GM12878 (cell line): ENCODE measurements around the gene IER5. TPM values are rescaled to one million over a fixed set of nuclear protein-coding genes. Genes with fewer than 3 reads are reported as not detected.

Experiments used
- BACH1 ChIP-seq: fragments of 450-650 bp; IDR thresholded peaks from 2 replicates; pipeline ENCODE4 v1.6.1; 2017; ENCODE audit warnings: mild to moderate bottlenecking, borderline replicate concordance
- BMI1 ChIP-seq: fragments of 450-650 bp; IDR thresholded peaks from 2 replicates; pipeline ENCODE4 v1.6.1; 2016; ENCODE audit warnings: mild to moderate bottlenecking, moderate library complexity, borderline replicate concordance
- EGR1 ChIP-seq, 2 experiments: IDR thresholded peaks; 1 replicate in 1 of 2; 2 replicates in 1 of 2; pipeline ENCODE4 v1.6.1; 2011 to 2012; ENCODE audit warnings: low read depth in 2 of 2, low read length in 2 of 2, borderline replicate concordance in 1 of 2, mild to moderate bottlenecking in 1 of 2, moderate library complexity in 1 of 2
- GATAD2B ChIP-seq: fragments of 450-650 bp; conservative IDR thresholded peaks from 2 replicates; pipeline ENCODE4 v1.6.1; 2017; ENCODE audit warnings: low read depth, mild to moderate bottlenecking, moderate library complexity
- IKZF1 ChIP-seq: fragments of 450-650 bp; conservative IDR thresholded peaks from 2 replicates; pipeline ENCODE4 v1.6.1; 2017; ENCODE audit warnings: antibody characterized with exemption, mild to moderate bottlenecking
- JUND ChIP-seq: IDR thresholded peaks from 2 replicates; pipeline ENCODE4 v1.6.1; 2012; ENCODE audit warnings: low read depth, mild to moderate bottlenecking, low read length, improper control_type of control experiment, moderate library complexity
- LARP7 ChIP-seq: fragments of 450-650 bp; IDR thresholded peaks from 2 replicates; pipeline ENCODE4 v1.6.1; 2017; ENCODE audit warnings: mild to moderate bottlenecking
- MAX ChIP-seq: IDR thresholded peaks from 2 replicates; pipeline ENCODE4 v1.6.1; 2012; ENCODE audit warnings: low read depth, low read length, improper control_type of control experiment
- MEF2A ChIP-seq: IDR thresholded peaks from 2 replicates; pipeline ENCODE4 v1.6.1; 2011; ENCODE audit warnings: low read depth, mild to moderate bottlenecking, low read length, moderate library complexity; ENCODE audit not compliant: insufficient read depth
- MLLT1 ChIP-seq: fragments of 450-650 bp; IDR thresholded peaks from 2 replicates; pipeline ENCODE4 v1.6.1; 2016; ENCODE audit warnings: mild to moderate bottlenecking
- NKRF ChIP-seq: fragments of 450-650 bp; conservative IDR thresholded peaks from 2 replicates; pipeline ENCODE4 v1.6.1; 2017; ENCODE audit warnings: mild to moderate bottlenecking, moderate library complexity
- NRF1 ChIP-seq: conservative IDR thresholded peaks from 2 replicates; pipeline ENCODE4 v1.6.1; 2011; ENCODE audit warnings: mild to moderate bottlenecking, low read depth, low read length, improper control_type of control experiment
- POLR2A ChIP-seq: IDR thresholded peaks from 2 replicates; pipeline ENCODE4 v1.6.1; 2011; ENCODE audit warnings: low read depth, mild to moderate bottlenecking, low read length
- TAF1 ChIP-seq: IDR thresholded peaks from 2 replicates; pipeline ENCODE4 v1.6.1; 2011; ENCODE audit warnings: mild to moderate bottlenecking, low read depth, low read length, borderline replicate concordance
- TCF12 ChIP-seq: IDR thresholded peaks from 2 replicates; pipeline ENCODE4 v1.6.1; 2011; ENCODE audit warnings: low read depth, mild to moderate bottlenecking, low read length
- ZNF207 ChIP-seq: fragments of 450-650 bp; IDR thresholded peaks from 2 replicates; pipeline ENCODE4 v1.6.1; 2014; ENCODE audit warnings: antibody characterized with exemption, mild to moderate bottlenecking, borderline replicate concordance
- ZNF217 ChIP-seq: fragments of 450-650 bp; IDR thresholded peaks from 2 replicates; pipeline ENCODE4 v1.6.1; 2017; ENCODE audit warnings: antibody characterized with exemption, mild to moderate bottlenecking
- ZNF274 ChIP-seq: IDR thresholded peaks from one replicate; pipeline ENCODE4 v1.8.0; 2011; ENCODE audit not compliant: insufficient read length, insufficient read depth
- polyA plus RNA-seq, 11 experiments: library from polyadenylated mRNA; depleted of rRNA in 4 of 11; unstranded in 6 of 11; stranded (reverse) in 5 of 11; fragments of >200 nt; fragmentation: Nextera tagmentation in 4 of 11; fragmentation: Illumina TruSeq in 1 of 11; extraction: Ambion mirVana in 4 of 11; extraction: Trizol in 1 of 11; gene quantifications; 1 replicate in 1 of 11; 2 replicates in 10 of 11; pipeline versions ENCODE4 v1.2.1 to v1.2.3, GENCODE V29; 2011 to 2016; ENCODE audit warnings: inconsistent platforms in 2 of 11, missing spikeins in 2 of 11, low read depth in 1 of 11
- total RNA-seq, 4 experiments: library from RNA; depleted of rRNA in 3 of 4; stranded (reverse); fragments of >200 nt in 3 of 4; fragmentation: Illumina TruSeq in 1 of 4; extraction: Trizol in 1 of 4; gene quantifications; 2 replicates each; pipeline versions ENCODE4 v1.2.1 to v1.2.3, GENCODE V29; 2013 to 2021

IER5 gene
- total and polyA plus RNA-seq, 10 of the 15 experiments (the other 5 are each of a cell fraction or from before 2014, with no cell fraction given), result 4.3 to 75.2 (median 30.5) TPM

- TF ChIP-seq NKRF, result peak; percentile 84
- TF ChIP-seq ZNF274, result no peak
- TF ChIP-seq BMI1, result peak; percentile 81
- TF ChIP-seq TAF1, result peak; percentile 46; the same call in 1 of the 2 replicates
- TF ChIP-seq ZNF207, result 0 out of 2 replicates have a peak, but pooled peaks have one; percentile 39
- TF ChIP-seq NRF1, result peak; percentile 29; the same call in 1 of the 2 replicates
- peak; percentile 64 for TF ChIP-seq GATAD2B
- 0 out of 2 replicates have a peak, but pooled peaks have one; percentile 22 for TF ChIP-seq ZNF217
- TF ChIP-seq POLR2A, result peak; percentile 65
- TF ChIP-seq EGR1 (IDR thresholded peaks at IDR 0.05; ENCODE audit: borderline replicate concordance in 1 of 2, low read depth in 2 of 2, low read length in 2 of 2), result peak in 1 of 2 experiments; percentile 82; a peak in 2 of 3 replicates
- peak; percentile 32; the same call in 1 of the 2 replicates for TF ChIP-seq TCF12
- 0 out of 2 replicates have a peak, but pooled peaks have one; percentile 14 for TF ChIP-seq MAX
- TF ChIP-seq JUND, result no peak; the same call in 1 of the 2 replicates
- peak; percentile 7; the same call in 1 of the 2 replicates for TF ChIP-seq LARP7
- TF ChIP-seq IKZF1, result peak; percentile 81
- TF ChIP-seq MEF2A, result no peak
- peak; percentile 32; the same call in 1 of the 2 replicates for TF ChIP-seq BACH1
- 0 out of 2 replicates have a peak, but pooled peaks have one; percentile 38 for TF ChIP-seq MLLT1
- TF ChIP-seq, all 136 proteins: peak for 24
These were observed 16.9 kb downstream of the IER5 start (continued) for GRCh38 chr1:181105134-181106021.
